CD4-positive, alpha-beta T cell treated with Interleukin-4 for 4 hours (primary cell): Measurements from ENCODE around the gene STRN3.
"Not testable (repeated sequence)": the region's sequence is repeated elsewhere in the genome, so short reads cannot be mapped to it uniquely, and the experiment has no call there.

Experiments used
- DNase-seq: peaks from one replicate; pipeline ENCODE4 v3.0.0-alpha.2; 2020

The STRN3 gene

DNA sequence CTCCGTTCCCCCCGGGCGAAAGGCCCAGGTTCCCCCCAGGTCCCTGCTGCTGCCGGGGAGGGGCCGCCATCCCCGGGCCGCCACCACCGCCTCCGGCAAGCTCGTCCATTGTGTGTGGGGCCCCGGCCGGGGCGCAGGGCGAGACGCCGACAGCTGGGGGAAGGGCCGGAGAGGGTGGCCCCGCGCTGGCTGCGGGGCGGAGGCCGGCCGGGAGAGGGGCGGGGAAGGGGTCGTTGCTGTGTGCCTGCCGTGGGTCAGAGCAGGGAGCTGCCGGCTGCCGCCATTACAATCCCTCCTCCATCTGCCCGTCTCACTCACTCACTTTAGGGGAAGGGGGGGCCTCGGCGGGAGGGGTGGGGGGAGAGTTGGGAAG is at the start of gene STRN3:
Gene STRN3, minus strand, starts transcription at position 303 of the 373 bp plus-strand sequence. Its CDS starts 194 bp downstream, at position 109.
- DNase-seq: no peak

DNA sequence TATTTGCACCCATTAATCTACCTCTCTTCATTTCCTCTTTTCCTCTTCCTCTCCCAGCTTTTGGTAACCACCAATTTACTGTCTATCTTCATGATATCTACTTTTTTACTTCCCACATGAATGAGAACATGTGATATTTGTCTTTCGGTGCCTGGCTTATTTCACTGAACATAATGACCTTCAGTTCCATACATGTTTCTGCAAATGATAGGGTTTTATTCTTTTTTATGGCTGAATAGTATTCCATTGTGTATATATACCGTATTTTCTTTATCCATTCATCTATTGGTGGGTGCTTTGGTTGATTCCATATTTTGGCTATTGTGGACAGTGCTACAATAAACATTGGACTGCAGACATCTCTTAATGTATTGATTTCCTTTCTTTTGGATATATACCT is 49.0 kb upstream of the STRN3 start:
- no peak for DNase-seq

DNA sequence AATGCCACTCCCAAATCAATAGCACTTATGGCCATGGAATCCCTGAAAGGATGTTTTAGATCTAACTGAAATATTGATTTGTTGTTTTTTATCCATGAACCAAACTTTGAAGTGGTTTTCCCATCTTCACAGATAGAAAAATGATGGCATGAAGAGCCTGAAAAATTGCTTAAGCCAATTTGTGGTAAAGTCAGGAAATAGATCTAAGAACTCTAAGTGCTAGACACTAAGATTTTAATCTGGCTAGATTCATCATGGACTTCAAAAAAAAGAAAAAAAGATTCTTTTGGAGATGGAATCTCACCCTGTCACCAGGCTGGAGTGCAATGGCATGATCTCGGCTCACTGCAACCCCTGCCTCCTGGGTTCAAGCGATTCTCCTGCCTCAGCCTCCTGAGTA is 45.0 kb upstream of the STRN3 start:
- DNase-seq: no peak

- no peak for DNase-seq
These were observed 44.3 kb upstream of the STRN3 start for GRCh38 chr14:31070431-31070830.

DNA sequence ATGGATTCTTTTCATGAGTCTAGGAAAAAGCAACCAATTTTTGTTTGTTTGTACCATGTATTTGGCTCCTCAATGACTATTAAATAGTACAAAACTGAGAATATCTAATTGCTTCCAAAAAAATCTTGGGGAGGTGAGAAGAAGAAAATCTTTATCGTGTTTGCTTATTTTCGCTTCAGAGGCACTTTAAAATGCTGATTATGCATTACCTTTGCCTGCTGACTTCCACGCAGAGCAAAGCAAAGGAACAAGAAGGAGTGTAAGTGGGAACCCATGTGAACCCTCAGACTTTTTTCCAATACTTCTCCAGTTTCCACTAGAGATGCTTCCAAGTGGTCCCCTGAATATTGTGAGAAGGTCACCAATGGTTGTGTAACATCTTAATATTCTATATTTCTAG is 43.2 kb upstream of the STRN3 start:
- no peak for DNase-seq

GRCh38 chr14:31068235-31068634 is 42.1 kb upstream of the STRN3 start:
- DNase-seq: no peak

DNA sequence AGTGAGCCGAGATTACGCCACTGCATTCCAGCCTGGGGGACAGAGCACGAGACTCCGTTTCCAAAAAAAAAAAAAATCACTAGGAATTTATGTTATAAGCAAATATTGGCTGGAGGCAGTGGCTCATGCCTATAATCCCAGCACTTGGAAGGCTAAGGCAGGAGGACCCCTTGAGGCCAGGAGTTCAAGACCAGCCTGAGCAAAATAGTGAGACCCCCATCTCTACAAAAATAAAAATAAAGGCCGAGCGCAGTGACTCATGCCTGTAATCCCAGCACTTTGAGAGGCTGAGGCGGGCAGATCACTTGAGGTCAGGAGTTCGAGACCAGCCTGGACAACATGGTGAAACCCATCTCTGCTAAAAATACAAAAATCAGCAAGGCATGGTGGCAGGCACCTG is 36.7 kb upstream of the STRN3 start:
- not testable (repeated sequence) for DNase-seq

DNA sequence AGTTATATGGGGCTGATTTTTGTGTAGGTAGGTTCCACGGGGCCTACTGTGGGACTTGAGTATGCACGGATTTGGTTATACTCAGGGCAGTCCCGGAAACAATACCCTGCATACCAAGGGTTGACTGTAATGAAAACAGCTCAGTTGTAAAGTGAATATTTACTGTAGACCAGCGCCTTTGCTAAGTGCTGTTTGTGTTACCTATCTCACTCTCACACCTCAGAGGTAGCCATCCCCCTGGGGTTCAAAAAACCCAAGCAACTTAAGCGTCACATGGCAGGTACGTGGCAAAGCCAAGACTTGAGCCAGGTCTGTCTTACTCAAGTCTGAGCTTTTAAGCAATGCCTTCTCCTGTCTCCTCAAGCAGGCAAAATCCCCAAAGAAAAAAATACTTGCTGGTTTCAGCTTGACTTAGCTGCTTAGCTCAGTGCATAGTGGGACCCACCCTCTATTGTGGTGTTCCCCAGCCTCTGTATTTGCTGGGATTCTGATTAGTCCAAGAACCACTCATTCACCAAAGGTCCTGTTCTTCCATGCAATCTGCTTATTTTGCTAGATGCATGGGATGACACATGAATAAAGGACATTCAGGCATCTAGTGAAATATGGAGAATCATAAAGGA is 34.2 kb upstream of the STRN3 start:
- no peak for DNase-seq

DNA sequence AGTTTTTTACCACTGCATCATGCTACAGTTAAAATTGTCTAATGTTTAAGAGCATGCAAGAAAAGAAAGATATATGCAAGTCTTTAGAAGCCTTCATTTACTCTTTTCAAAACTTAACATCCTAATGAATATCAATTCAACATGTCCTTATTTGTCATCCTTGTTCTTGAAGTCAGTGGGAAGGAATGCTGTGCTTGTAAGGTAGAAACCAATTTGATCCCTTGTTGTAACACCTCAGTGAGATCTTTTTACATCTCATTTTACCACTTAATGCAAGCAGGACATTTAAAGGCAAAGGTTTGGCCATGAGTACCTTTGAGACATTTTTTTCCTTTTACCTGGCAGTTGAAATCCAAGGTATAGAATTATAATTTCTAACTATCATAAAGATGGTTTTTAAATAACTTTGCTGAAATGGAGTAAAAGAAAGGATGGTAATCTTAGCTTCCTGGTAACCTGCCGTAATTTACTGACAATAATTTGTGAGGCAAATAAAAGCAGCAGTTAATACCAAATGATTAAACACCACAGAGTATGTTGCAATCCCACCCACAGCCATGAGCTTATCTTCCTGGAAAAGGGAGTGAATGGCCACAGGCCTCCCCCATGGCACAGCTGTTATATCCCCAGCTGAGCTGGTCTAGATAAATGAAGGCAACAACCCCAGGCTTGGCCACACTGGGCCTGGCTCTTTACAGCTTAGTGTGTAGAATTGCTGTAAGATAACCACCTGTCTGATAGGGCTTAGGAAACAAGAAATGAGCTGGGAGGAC is 33.2 kb upstream of the STRN3 start:
- no peak for DNase-seq

GRCh38 chr14:31057701-31058364 is 31.7 kb upstream of the STRN3 start:
- DNase-seq: no peak

DNA sequence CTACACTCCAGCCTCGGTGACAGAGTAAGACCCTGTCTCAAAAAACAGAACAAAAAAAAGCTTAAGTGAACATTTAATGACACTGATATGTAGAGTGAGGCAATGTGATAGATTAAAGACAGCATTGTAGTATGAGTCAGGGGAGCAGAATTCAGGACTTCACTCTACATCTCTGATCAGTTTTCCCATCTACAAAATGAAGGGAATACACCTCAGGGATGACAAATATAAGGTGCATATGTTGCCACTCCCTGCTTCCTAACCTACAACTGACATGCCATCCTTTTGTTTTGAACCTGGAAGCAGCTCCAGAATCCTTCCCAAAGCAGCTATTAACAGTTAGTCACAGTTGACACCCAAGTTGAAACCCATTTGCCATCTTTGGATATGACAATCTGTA is 30.9 kb upstream of the STRN3 start:
- DNase-seq: no peak

DNA sequence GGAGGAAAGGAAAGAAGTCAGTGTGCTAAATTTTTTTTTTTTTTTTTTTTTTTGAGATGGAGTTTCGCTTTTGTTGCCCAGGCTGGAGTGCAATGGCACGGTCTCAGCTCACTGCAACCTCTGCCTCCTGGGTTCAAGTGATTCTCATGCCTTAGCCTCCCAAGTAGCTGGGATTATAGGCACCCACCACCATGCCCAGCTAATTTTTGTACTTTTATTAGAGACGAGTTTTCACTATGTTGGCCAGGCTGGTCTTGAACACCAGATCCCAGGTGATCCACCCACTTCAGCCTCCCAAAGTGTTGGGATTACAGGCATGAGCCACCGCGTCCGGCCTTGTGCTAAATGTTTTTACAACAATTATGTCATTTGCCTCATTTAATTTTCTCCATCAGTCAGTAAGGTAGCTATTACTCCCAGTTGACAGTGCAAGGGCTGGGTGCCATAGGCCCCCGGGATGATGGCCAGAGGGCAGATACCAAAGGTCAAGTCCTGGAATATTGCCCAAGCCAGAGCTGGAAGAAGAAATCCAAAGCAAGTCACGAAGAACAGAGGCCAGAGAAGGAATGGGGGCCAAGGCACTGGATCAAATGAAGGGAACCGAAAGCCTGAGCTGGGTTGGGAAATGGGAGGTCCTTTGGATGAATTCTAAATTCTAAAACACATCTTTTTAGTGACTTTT is 26.9 kb upstream of the STRN3 start:
- DNase-seq: not testable (repeated sequence)

GRCh38 chr14:31051511-31051910 is 25.3 kb upstream of the STRN3 start:
- no peak for DNase-seq

GRCh38 chr14:31051023-31051422 is 24.8 kb upstream of the STRN3 start:
- DNase-seq: no peak

DNA sequence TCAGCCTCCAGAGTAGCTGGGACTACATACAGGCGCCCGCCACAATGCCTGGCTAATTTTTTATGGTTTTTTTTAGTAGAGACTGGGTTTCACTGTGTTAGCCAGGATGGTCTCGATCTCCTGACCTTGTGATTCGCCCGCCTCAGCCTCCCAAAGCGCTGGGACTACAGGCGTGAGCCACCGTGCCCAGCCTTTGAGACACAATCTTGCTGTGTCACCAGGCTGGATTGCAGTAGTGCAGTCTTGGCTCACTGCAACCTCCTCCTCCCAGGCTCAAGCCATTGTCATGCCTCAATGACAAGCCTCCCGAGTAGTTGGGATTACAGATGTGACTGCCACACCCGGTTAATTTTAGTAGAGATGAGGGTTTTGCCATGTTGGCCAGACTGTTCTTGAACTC is 21.3 kb upstream of the STRN3 start:
- DNase-seq: no peak

- no peak for DNase-seq
These were observed 19.4 kb upstream of the STRN3 start for GRCh38 chr14:31045501-31046080.

DNA sequence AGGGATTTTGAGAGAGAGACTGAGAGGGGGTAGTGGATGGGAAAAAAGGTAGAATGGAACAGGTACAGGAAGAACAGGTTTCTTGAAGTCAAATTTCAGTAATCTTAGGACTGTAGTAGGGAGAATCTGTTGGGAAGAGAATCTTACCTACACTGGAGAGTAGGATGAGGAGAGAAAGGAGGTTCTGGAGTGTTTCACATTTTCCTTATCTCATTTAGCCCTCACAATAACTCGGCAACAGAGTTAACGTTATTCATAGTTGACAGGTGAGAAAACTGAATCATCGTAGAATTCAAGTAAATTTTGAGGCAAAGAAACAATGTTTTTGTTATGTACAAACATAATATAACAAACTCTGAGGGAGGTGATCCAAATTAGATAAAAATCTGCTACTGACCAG is 17.2 kb upstream of the STRN3 start:
- DNase-seq: no peak

DNA sequence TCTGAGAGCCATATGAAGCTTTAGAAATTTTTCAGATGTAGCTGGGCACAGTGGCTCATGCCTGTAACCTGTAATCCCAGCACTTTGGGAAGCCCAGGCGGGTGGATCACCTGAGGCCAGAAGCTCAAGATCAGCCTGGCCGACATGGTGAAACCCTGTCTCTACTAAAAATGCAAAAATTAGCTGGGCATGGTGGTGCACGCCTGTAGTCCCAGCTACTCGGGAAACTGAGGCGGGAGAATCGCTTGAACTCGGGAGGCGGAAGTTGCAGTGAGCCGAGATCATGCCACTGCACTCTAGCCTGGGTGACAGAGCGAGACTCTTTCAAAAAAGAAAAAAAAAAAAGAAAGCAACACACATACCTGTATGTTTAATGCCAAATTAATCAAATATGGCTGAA is 16.7 kb upstream of the STRN3 start:
- not testable (repeated sequence) for DNase-seq

DNA sequence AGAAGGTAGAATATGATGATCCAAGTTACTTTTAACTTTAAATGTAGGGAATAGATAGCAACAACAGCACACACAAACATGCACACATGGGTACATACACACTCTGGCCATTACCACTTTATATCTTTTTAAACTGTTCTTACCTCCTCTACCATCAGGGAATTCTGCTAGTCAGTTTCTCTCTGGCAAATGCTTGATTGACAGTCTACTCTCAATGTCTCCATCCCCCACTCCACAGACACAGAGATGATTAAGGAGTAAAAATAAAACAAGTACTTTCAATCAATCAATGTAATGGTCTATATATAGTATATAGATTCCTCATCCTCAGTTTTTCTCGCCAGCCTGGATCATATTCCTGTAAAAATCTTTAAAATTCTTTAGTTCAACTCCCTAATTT is 16.1 kb upstream of the STRN3 start:
- no peak for DNase-seq

- no peak for DNase-seq
These were observed 12.5 kb upstream of the STRN3 start for GRCh38 chr14:31038521-31039166.

DNA sequence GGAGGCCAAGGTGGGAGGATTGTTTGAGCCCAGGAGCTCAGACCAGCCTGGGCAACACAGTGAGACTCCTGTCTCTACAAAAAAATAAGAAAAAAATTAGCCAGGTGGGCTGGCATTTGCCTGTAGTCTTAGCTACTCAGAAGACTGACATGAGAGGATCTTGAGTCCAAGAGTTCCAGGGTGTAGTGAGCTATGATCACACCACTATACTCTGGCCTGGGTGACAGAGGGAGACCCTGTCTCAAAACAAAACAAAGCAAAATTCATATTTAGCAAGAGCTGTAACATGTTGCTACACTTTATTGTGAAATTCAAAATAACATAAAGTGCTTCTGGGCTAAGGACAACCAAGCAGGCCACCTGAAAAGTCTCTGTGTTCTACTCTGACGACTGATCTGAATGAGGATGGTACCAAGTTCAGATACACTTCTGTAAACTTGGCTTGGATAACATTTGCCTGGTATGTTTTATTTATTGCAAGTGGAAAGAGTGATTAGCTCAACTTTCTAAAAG is 11.6 kb upstream of the STRN3 start:
- no peak for DNase-seq

GRCh38 chr14:31036552-31036951 is 10.4 kb upstream of the STRN3 start:
- DNase-seq: no peak

- no peak for DNase-seq
These were observed 4.3 kb upstream of the STRN3 start for GRCh38 chr14:31030469-31030868.
